Activated CD8-positive, alpha-beta T cell treated with anti-CD3 and anti-CD28 coated beads, Interleukin-2, amount 10 ng/mL, durations not matched to agents 7 days and 5 days (primary cell): Measurements from ENCODE around the gene FSTL4. TPM values are rescaled to one million over a fixed set of nuclear protein-coding genes. Genes with fewer than 3 reads are reported as not detected.

Experiments
- ATAC-seq: fragments of 150-1000 bp; cut with Tn5 transposase; one replicate; pipeline ENCODE4 v1.10.0; 2021; ENCODE audit warnings: moderate library complexity
- CTCF ChIA-PET: fragments of 350-600 bp; sonication (Branson Sonifier 250); formaldehyde crosslinking; loops from one replicate; lab custom pipeline; 2021; ENCODE audit warnings: antibody characterized with exemption; lab: Charles Lee
- POLR2A ChIA-PET: fragments of 350-600 bp; sonication (Branson Sonifier 250); formaldehyde crosslinking; loops from one replicate; lab custom pipeline; 2021; ENCODE audit warnings: antibody characterized with exemption; lab: Charles Lee
- DNase-seq: peaks from one replicate; pipeline ENCODE4 v3.0.0-alpha.2; 2020
- H3K27ac Mint-ChIP-seq: one replicate; pipeline ENCODE4 v1.8.0; 2021; ENCODE audit warnings: mild to moderate bottlenecking, mixed read lengths
- H3K27me3 Mint-ChIP-seq: one replicate; pipeline ENCODE4 v1.8.0; 2021; ENCODE audit warnings: low read depth, mixed read lengths
- H3K36me3 Mint-ChIP-seq: one replicate; pipeline ENCODE4 v1.8.0; 2021; ENCODE audit warnings: low read depth, mixed read lengths
- H3K4me1 Mint-ChIP-seq: one replicate; pipeline ENCODE4 v1.8.0; 2021; ENCODE audit warnings: low read depth, mixed read lengths
- H3K4me3 Mint-ChIP-seq: one replicate; pipeline ENCODE4 v1.8.0; 2021; ENCODE audit warnings: mild to moderate bottlenecking, mixed read lengths
- H3K9me3 Mint-ChIP-seq: one replicate; pipeline ENCODE4 v1.8.0; 2022; ENCODE audit warnings: mixed read lengths; ENCODE audit not compliant: insufficient read depth
- total RNA-seq, 2 experiments: library from RNA; stranded (reverse); gene quantifications; one replicate each; pipeline ENCODE4 v1.2.3, GENCODE V29; 2021

FSTL4 gene
- total RNA-seq, 2 experiments from 2014 or later, result not detected

GRCh38 chr5:133429046-133429445, 183.3 kb downstream of the FSTL4 start:
- POLR2A ChIA-PET, result no interaction called here
- ATAC-seq (no peak), DNase-seq (no peak)
- no peak overlapping the region for H3K27ac Mint-ChIP-seq
- peaks cover under 1% of the 10 kb centered on the region for H3K4me1 Mint-ChIP-seq
- no peak overlapping the region for H3K4me3 Mint-ChIP-seq
- H3K36me3 Mint-ChIP-seq, result no peaks in the 10 kb centered on the region
- peaks cover 25% of the 10 kb centered on the region for H3K27me3 Mint-ChIP-seq
- no peaks in the 10 kb centered on the region for H3K9me3 Mint-ChIP-seq
- CTCF ChIA-PET, result interaction anchor here (1.5 kb wide), 1 partner anchor 28 kb away, joined by 3 read pairs; no protein-coding TSS in a partner anchor

- peaks cover 21% of the 10 kb centered on the region for H3K27me3 Mint-ChIP-seq
- POLR2A ChIA-PET, result no interaction called here
- DNase-seq (no peak), ATAC-seq (no peak)
- CTCF ChIA-PET, result interaction anchor here (1.1 to 1.5 kb wide), 2 partner anchors 27 to 60 kb away, joined by 3 read pairs; no protein-coding TSS in a partner anchor
- H3K4me3 Mint-ChIP-seq, result no peak overlapping the region
- H3K36me3 Mint-ChIP-seq, result no peaks in the 10 kb centered on the region
- peaks cover 9% of the 10 kb centered on the region for H3K4me1 Mint-ChIP-seq
- no peaks in the 10 kb centered on the region for H3K9me3 Mint-ChIP-seq
- no peak overlapping the region for H3K27ac Mint-ChIP-seq
Observed at GRCh38 chr5:133428072-133428660, 184.2 kb downstream of the FSTL4 start.

GRCh38 chr5:133427121-133427777, 185.1 kb downstream of the FSTL4 start:
- H3K4me3 Mint-ChIP-seq, result no peak overlapping the region
- peaks cover 9% of the 10 kb centered on the region for H3K4me1 Mint-ChIP-seq
- no peak for DNase-seq
- H3K27me3 Mint-ChIP-seq, result peaks cover 19% of the 10 kb centered on the region
- ChIA-PET POLR2A (no interaction called here), CTCF (interaction anchor here (0.6 kb wide), 1 partner anchor 552 kb away, joined by 3 read pairs; no protein-coding TSS in a partner anchor)
- H3K27ac Mint-ChIP-seq, result no peak overlapping the region
- no peaks in the 10 kb centered on the region for H3K9me3 Mint-ChIP-seq
- no peaks in the 10 kb centered on the region for H3K36me3 Mint-ChIP-seq
- ATAC-seq, result no peak

- H3K9me3 Mint-ChIP-seq, result no peaks in the 10 kb centered on the region
- H3K36me3 Mint-ChIP-seq, result no peaks in the 10 kb centered on the region
- no peak overlapping the region for H3K4me3 Mint-ChIP-seq
- H3K27me3 Mint-ChIP-seq, result peaks cover 21% of the 10 kb centered on the region
- H3K4me1 Mint-ChIP-seq, result peaks cover 9% of the 10 kb centered on the region
- no peak for DNase-seq
- CTCF ChIA-PET, result interaction anchor here (0.6 kb wide), 1 partner anchor 553 kb away, joined by 3 read pairs; no protein-coding TSS in a partner anchor
- POLR2A ChIA-PET, result no interaction called here
- no peak overlapping the region for H3K27ac Mint-ChIP-seq
- no peak for ATAC-seq
Observed at GRCh38 chr5:133426264-133426663, 186.1 kb downstream of the FSTL4 start.

GRCh38 chr5:133425764-133426163, 186.6 kb downstream of the FSTL4 start:
- ATAC-seq, result no peak
- H3K27ac Mint-ChIP-seq, result no peak overlapping the region
- H3K27me3 Mint-ChIP-seq, result peaks cover 16% of the 10 kb centered on the region
- ChIA-PET POLR2A (no interaction called here), CTCF (interaction anchor here (0.8 to 2.8 kb wide), 3 partner anchors 14 to 444 kb away, joined by 3 to 24 read pairs (median 3); no protein-coding TSS in a partner anchor)
- no peak for DNase-seq
- no peaks in the 10 kb centered on the region for H3K9me3 Mint-ChIP-seq
- peaks cover 9% of the 10 kb centered on the region for H3K4me1 Mint-ChIP-seq
- H3K4me3 Mint-ChIP-seq, result no peak overlapping the region
- no peaks in the 10 kb centered on the region for H3K36me3 Mint-ChIP-seq

- no peak for ATAC-seq
Observed at GRCh38 chr5:133425222-133425621, 187.1 kb downstream of the FSTL4 start.

GRCh38 chr5:133423618-133424282, 188.6 kb downstream of the FSTL4 start:
- Mint-ChIP-seq H3K9me3 (no peaks in the 10 kb centered on the region), H3K36me3 (no peaks in the 10 kb centered on the region), H3K27me3 (peaks cover 9% of the 10 kb centered on the region), H3K4me1 (peaks cover 9% of the 10 kb centered on the region), H3K4me3 (no peak overlapping the region), H3K27ac (no peak overlapping the region)
- ChIA-PET CTCF (interaction anchor here (0.6 to 3.0 kb wide), 40 partner anchors 8 to 573 kb away, joined by 3 to 34 read pairs (median 4); no protein-coding TSS in a partner anchor), POLR2A (interaction anchor here (0.7 kb wide), 1 partner anchor 17 kb away, joined by 4 read pairs; no protein-coding TSS in a partner anchor)
- peak; percentile 89 for ATAC-seq
- DNase-seq, result peak; percentile 73

More at GRCh38 chr5:133425222-133425621, 187.1 kb downstream of the FSTL4 start:
- Mint-ChIP-seq H3K9me3 (no peaks in the 10 kb centered on the region), H3K4me3 (no peak overlapping the region), H3K36me3 (no peaks in the 10 kb centered on the region), H3K27ac (no peak overlapping the region), H3K27me3 (peaks cover 13% of the 10 kb centered on the region), H3K4me1 (peaks cover 9% of the 10 kb centered on the region)
- CTCF ChIA-PET, result interaction anchor here (0.8 to 3.0 kb wide), 5 partner anchors 13 to 444 kb away, joined by 3 to 34 read pairs (median 3); no protein-coding TSS in a partner anchor
- DNase-seq, result no peak
- POLR2A ChIA-PET, result no interaction called here

- DNase-seq (no peak), ATAC-seq (no peak)
- H3K4me1 Mint-ChIP-seq, result peaks cover 9% of the 10 kb centered on the region
- CTCF ChIA-PET, result interaction anchor here (0.6 to 3.0 kb wide), 38 partner anchors 7 to 574 kb away, joined by 3 to 34 read pairs (median 4); no protein-coding TSS in a partner anchor
- H3K36me3 Mint-ChIP-seq, result no peaks in the 10 kb centered on the region
- H3K27ac Mint-ChIP-seq, result no peak overlapping the region
- peaks cover 12% of the 10 kb centered on the region for H3K27me3 Mint-ChIP-seq
- no peak overlapping the region for H3K4me3 Mint-ChIP-seq
- POLR2A ChIA-PET, result interaction anchor here (0.7 kb wide), 1 partner anchor 16 kb away, joined by 4 read pairs; no protein-coding TSS in a partner anchor
- no peaks in the 10 kb centered on the region for H3K9me3 Mint-ChIP-seq
Observed at GRCh38 chr5:133423011-133423617, 189.2 kb downstream of the FSTL4 start.

- no peaks in the 10 kb centered on the region for H3K36me3 Mint-ChIP-seq
- ATAC-seq (no peak), DNase-seq (no peak)
- no peak overlapping the region for H3K4me3 Mint-ChIP-seq
- no peak overlapping the region for H3K27ac Mint-ChIP-seq
- ChIA-PET POLR2A (no interaction called here), CTCF (interaction anchor here (0.9 to 1.0 kb wide), 2 partner anchors 16 to 447 kb away, joined by 3 read pairs; no protein-coding TSS in a partner anchor)
- H3K27me3 Mint-ChIP-seq, result peaks cover 17% of the 10 kb centered on the region
- peaks cover 9% of the 10 kb centered on the region for H3K4me1 Mint-ChIP-seq
- H3K9me3 Mint-ChIP-seq, result no peaks in the 10 kb centered on the region
Observed at GRCh38 chr5:133421806-133422205, 190.5 kb downstream of the FSTL4 start.

GRCh38 chr5:133421394-133421793, 190.9 kb downstream of the FSTL4 start:
- H3K27me3 Mint-ChIP-seq, result peaks cover 17% of the 10 kb centered on the region
- DNase-seq, result peak; percentile 31
- no peak for ATAC-seq
- H3K4me1 Mint-ChIP-seq, result peaks cover 9% of the 10 kb centered on the region
- no peaks in the 10 kb centered on the region for H3K9me3 Mint-ChIP-seq
- no peak overlapping the region for H3K4me3 Mint-ChIP-seq
- ChIA-PET CTCF (interaction anchor here (0.8 to 1.0 kb wide), 3 partner anchors 8 to 448 kb away, joined by 3 read pairs; no protein-coding TSS in a partner anchor), POLR2A (no interaction called here)
- H3K27ac Mint-ChIP-seq, result no peak overlapping the region
- no peaks in the 10 kb centered on the region for H3K36me3 Mint-ChIP-seq
